GM23338 (cell line): ENCODE results near the gene RGS3. TPM values are rescaled to one million over a fixed set of nuclear protein-coding genes. Genes with fewer than 3 reads are reported as not detected.

Experiments
- ATAC-seq: fragments of 200-7000 bp; cut with Tn5 transposase; 3 replicates; pipeline ENCODE4 v1.9.1; 2020
- DNase-seq: peaks from one replicate; pipeline ENCODE4 v3.0.0-alpha.2; 2015; ENCODE audit warnings: low spot score
- H2AFZ ChIP-seq: fragments of 200-600 bp; sonication (generic); 2 replicates; pipeline ENCODE4 v1.8.0; 2016; ENCODE audit warnings: antibody characterized with exemption, mild to moderate bottlenecking, moderate library complexity
- H3F3A ChIP-seq: fragments of 200-600 bp; sonication (generic); replicated peaks from 2 replicates; pipeline ENCODE4 v1.8.0; 2017; ENCODE audit warnings: antibody characterized with exemption, mixed run types, low read depth
- H3K27ac ChIP-seq: fragments of 200-600 bp; sonication (generic); 2 replicates; pipeline ENCODE4 v1.6.1; 2016; ENCODE audit warnings: low read depth
- H3K27me3 ChIP-seq: fragments of 200-600 bp; sonication (generic); 2 replicates; pipeline ENCODE4 v1.8.0; 2016; ENCODE audit warnings: mild to moderate bottlenecking, mixed run types, moderate library complexity; ENCODE audit not compliant: insufficient read depth
- H3K36me3 ChIP-seq: fragments of 200-600 bp; sonication (generic); 2 replicates; pipeline ENCODE4 v1.8.0; 2016; ENCODE audit warnings: mild to moderate bottlenecking; ENCODE audit not compliant: insufficient read depth
- H3K4me1 ChIP-seq: fragments of 200-600 bp; sonication (generic); 2 replicates; pipeline ENCODE4 v1.8.0; 2016; ENCODE audit warnings: mild to moderate bottlenecking, moderate library complexity; ENCODE audit not compliant: insufficient read depth
- H3K4me2 ChIP-seq: fragments of 200-600 bp; sonication (generic); 2 replicates; pipeline ENCODE4 v1.7.1; 2017; ENCODE audit warnings: mixed run types
- H3K4me3 ChIP-seq: fragments of 200-600 bp; sonication (generic); 2 replicates; pipeline ENCODE4 v1.6.1; 2016; ENCODE audit warnings: mixed run types
- H3K79me2 ChIP-seq: fragments of 200-600 bp; sonication (generic); replicated peaks from 2 replicates; pipeline ENCODE4 v1.8.0; 2017; ENCODE audit warnings: mild to moderate bottlenecking; ENCODE audit not compliant: insufficient read depth
- H3K9me2 ChIP-seq: fragments of 200-600 bp; sonication (generic); 2 replicates; pipeline ENCODE4 v1.8.0; 2017; ENCODE audit not compliant: insufficient read depth
- H4K20me1 ChIP-seq: fragments of 200-600 bp; sonication (generic); replicated peaks from 2 replicates; pipeline ENCODE4 v1.8.0; 2017; ENCODE audit warnings: mild to moderate bottlenecking; ENCODE audit not compliant: insufficient read depth
- H3K27ac Mint-ChIP-seq: 2 replicates; pipeline ENCODE4 v1.8.0; 2020; ENCODE audit warnings: inconsistent platforms, mild to moderate bottlenecking, moderate library complexity, mixed read lengths
- H3K27me3 Mint-ChIP-seq: 3 replicates; pipeline ENCODE4 v1.8.0; 2022; ENCODE audit warnings: low read depth, mild to moderate bottlenecking, moderate library complexity, mixed read lengths, inconsistent platforms; ENCODE audit not compliant: insufficient read depth, poor library complexity
- H3K36me3 Mint-ChIP-seq: 3 replicates; pipeline ENCODE4 v1.8.0; 2021; ENCODE audit warnings: low read depth, mild to moderate bottlenecking, inconsistent platforms, moderate library complexity, mixed read lengths
- H3K4me1 Mint-ChIP-seq: 3 replicates; pipeline ENCODE4 v1.8.0; 2020; ENCODE audit warnings: mild to moderate bottlenecking, inconsistent platforms, mixed read lengths
- H3K4me3 Mint-ChIP-seq: 3 replicates; pipeline ENCODE4 v1.8.0; 2021; ENCODE audit warnings: moderate library complexity, mild to moderate bottlenecking, inconsistent platforms, mixed read lengths
- H3K9me3 Mint-ChIP-seq: 3 replicates; pipeline ENCODE4 v1.8.0; 2020; ENCODE audit warnings: moderate library complexity, mild to moderate bottlenecking, inconsistent platforms, mixed read lengths
- CREB1 ChIP-seq: fragments of 250-450 bp; sonication (Bioruptor Pico); IDR thresholded peaks from 2 replicates; pipeline ENCODE4 v1.5.0; 2020; ENCODE audit warnings: low read depth, mild to moderate bottlenecking, moderate library complexity
- ETS1 ChIP-seq: IDR thresholded peaks from 2 replicates; pipeline ENCODE4 v1.6.1; 2016; ENCODE audit warnings: antibody characterized with exemption
- EZH2 ChIP-seq: fragments of 200-600 bp; sonication (generic); IDR thresholded peaks from one replicate; pipeline ENCODE4 v1.8.0; 2017; ENCODE audit warnings: antibody characterized with exemption, mild to moderate bottlenecking, low read depth; ENCODE audit not compliant: unreplicated experiment
- EZH2phosphoT487 ChIP-seq: fragments of 200-600 bp; sonication (generic); IDR thresholded peaks from one replicate; pipeline ENCODE4 v1.8.1; 2018; ENCODE audit warnings: antibody characterized with exemption; ENCODE audit not compliant: unreplicated experiment
- JUNB ChIP-seq: IDR thresholded peaks from one replicate; pipeline ENCODE4 v1.6.1; 2016; ENCODE audit warnings: antibody characterized with exemption; ENCODE audit not compliant: unreplicated experiment
- NANOG ChIP-seq: IDR thresholded peaks from 2 replicates; pipeline ENCODE4 v1.6.1; 2016; ENCODE audit warnings: antibody characterized with exemption, borderline replicate concordance
- POLR2AphosphoS5 ChIP-seq: IDR thresholded peaks from 2 replicates; pipeline ENCODE4 v1.6.1; 2016; ENCODE audit warnings: antibody characterized with exemption, low read depth
- STAT1 ChIP-seq: IDR thresholded peaks from one replicate; pipeline ENCODE4 v1.6.1; 2016; ENCODE audit warnings: antibody characterized with exemption; ENCODE audit not compliant: unreplicated experiment
- ZNF114 ChIP-seq: fragments of 250-450 bp; sonication (Bioruptor Pico); IDR thresholded peaks from 2 replicates; pipeline ENCODE4 v1.5.0; 2020; ENCODE audit warnings: mild to moderate bottlenecking, moderate library complexity
- ZNF331 ChIP-seq: fragments of 250-450 bp; sonication (Bioruptor Pico); IDR thresholded peaks from 2 replicates; pipeline ENCODE4 v1.5.0; 2020; ENCODE audit warnings: low read depth, mild to moderate bottlenecking, moderate library complexity
- polyA plus RNA-seq: library from polyadenylated mRNA; unstranded; fragments of >200 nt; fragmentation: Nextera tagmentation; extraction: Ambion mirVana; gene quantifications from 2 replicates; pipeline ENCODE4 v1.2.1, GENCODE V29; 2016
- total RNA-seq: library from RNA; depleted of rRNA; stranded (reverse); fragments of >200 nt; shearing (Covaris generic); gene quantifications from 2 replicates; pipeline ENCODE4 v1.2.3, GENCODE V29; 2014
- TF ChIP-seq, protein P1 (sequence below), 2 experiments: fragments of 200-600 bp in 1 of 2; sonication (generic) in 1 of 2; conservative IDR thresholded peaks; 2 replicates each; pipeline versions ENCODE4 v1.5.1 to v1.6.1; 2016 to 2017; ENCODE audit warnings: antibody characterized with exemption in 2 of 2, low read depth in 2 of 2, mild to moderate bottlenecking in 2 of 2, moderate library complexity in 1 of 2
- TF ChIP-seq, protein P2 (sequence below): IDR thresholded peaks from one replicate; pipeline ENCODE4 v1.6.1; 2018; ENCODE audit warnings: antibody characterized with exemption; ENCODE audit not compliant: unreplicated experiment
- TF ChIP-seq, protein P3 (sequence below): fragments of 250-450 bp; sonication (Bioruptor Pico); IDR thresholded peaks from 2 replicates; pipeline ENCODE4 v1.5.0; 2020; ENCODE audit warnings: mild to moderate bottlenecking, moderate library complexity

The RGS3 gene
- total and polyA plus RNA-seq, 2 experiments from 2014 or later: 14.2 to 24.3 TPM

DNA sequence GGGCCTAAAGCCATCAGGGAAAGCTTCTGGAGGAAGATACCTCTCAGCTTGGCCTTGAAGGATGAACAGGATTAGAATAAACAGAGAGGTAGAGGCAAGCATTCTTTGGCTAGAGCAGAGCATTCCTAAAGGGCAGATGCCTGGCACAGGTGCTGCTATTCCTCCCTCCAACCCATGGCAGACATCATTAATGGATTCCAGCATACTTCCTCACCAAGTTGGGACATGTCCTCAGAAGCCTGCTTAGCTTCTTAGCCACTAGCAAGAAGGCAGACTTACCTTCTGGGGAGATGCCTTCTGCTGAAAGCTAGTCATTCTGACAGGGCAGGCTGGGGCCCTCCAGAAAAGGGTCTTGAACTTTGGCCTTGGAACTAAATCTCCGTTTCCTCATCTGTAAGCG is 122.0 kb downstream of the RGS3 start:
- H3K4me2 ChIP-seq: no peak overlapping the region
- H4K20me1 ChIP-seq: no peaks in the 10 kb centered on the region
- H3K4me1 ChIP-seq: no peaks in the 10 kb centered on the region
- no peaks in the 10 kb centered on the region for H3K79me2 ChIP-seq
- H3K27me3 ChIP-seq: no peaks in the 10 kb centered on the region
- Mint-ChIP-seq H3K27ac (no peak overlapping the region), H3K36me3 (peaks cover 5% of the 10 kb centered on the region; the same call in 1 of the 3 replicates), H3K4me1 (peaks cover 3% of the 10 kb centered on the region; the same call in 1 of the 3 replicates), H3K9me3 (no peaks in the 10 kb centered on the region), H3K27me3 (peaks cover 3% of the 10 kb centered on the region), H3K4me3 (no peak overlapping the region)
- H3F3A ChIP-seq: no peaks in the 10 kb centered on the region
- H3K4me3 ChIP-seq: no peak overlapping the region
- no peak overlapping the region for H3K27ac ChIP-seq
- no peak for TF ChIP-seq POLR2AphosphoS5
- TF ChIP-seq ETS1: no peak
- no peak for TF ChIP-seq CREB1 (CRISPR knock-in tag)
- TF ChIP-seq STAT1: no peak
- no peak for TF ChIP-seq EZH2
- TF ChIP-seq, protein P1, sequence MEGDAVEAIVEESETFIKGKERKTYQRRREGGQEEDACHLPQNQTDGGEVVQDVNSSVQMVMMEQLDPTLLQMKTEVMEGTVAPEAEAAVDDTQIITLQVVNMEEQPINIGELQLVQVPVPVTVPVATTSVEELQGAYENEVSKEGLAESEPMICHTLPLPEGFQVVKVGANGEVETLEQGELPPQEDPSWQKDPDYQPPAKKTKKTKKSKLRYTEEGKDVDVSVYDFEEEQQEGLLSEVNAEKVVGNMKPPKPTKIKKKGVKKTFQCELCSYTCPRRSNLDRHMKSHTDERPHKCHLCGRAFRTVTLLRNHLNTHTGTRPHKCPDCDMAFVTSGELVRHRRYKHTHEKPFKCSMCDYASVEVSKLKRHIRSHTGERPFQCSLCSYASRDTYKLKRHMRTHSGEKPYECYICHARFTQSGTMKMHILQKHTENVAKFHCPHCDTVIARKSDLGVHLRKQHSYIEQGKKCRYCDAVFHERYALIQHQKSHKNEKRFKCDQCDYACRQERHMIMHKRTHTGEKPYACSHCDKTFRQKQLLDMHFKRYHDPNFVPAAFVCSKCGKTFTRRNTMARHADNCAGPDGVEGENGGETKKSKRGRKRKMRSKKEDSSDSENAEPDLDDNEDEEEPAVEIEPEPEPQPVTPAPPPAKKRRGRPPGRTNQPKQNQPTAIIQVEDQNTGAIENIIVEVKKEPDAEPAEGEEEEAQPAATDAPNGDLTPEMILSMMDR (conservative IDR thresholded peaks at IDR 0.05; ENCODE audit: low read depth in 2 of 2): no peak
- no peak for TF ChIP-seq JUNB
- TF ChIP-seq, protein P2, sequence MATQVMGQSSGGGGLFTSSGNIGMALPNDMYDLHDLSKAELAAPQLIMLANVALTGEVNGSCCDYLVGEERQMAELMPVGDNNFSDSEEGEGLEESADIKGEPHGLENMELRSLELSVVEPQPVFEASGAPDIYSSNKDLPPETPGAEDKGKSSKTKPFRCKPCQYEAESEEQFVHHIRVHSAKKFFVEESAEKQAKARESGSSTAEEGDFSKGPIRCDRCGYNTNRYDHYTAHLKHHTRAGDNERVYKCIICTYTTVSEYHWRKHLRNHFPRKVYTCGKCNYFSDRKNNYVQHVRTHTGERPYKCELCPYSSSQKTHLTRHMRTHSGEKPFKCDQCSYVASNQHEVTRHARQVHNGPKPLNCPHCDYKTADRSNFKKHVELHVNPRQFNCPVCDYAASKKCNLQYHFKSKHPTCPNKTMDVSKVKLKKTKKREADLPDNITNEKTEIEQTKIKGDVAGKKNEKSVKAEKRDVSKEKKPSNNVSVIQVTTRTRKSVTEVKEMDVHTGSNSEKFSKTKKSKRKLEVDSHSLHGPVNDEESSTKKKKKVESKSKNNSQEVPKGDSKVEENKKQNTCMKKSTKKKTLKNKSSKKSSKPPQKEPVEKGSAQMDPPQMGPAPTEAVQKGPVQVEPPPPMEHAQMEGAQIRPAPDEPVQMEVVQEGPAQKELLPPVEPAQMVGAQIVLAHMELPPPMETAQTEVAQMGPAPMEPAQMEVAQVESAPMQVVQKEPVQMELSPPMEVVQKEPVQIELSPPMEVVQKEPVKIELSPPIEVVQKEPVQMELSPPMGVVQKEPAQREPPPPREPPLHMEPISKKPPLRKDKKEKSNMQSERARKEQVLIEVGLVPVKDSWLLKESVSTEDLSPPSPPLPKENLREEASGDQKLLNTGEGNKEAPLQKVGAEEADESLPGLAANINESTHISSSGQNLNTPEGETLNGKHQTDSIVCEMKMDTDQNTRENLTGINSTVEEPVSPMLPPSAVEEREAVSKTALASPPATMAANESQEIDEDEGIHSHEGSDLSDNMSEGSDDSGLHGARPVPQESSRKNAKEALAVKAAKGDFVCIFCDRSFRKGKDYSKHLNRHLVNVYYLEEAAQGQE: no peak
- no peak for TF ChIP-seq ZNF114 (CRISPR knock-in tag)
- TF ChIP-seq, protein P3, sequence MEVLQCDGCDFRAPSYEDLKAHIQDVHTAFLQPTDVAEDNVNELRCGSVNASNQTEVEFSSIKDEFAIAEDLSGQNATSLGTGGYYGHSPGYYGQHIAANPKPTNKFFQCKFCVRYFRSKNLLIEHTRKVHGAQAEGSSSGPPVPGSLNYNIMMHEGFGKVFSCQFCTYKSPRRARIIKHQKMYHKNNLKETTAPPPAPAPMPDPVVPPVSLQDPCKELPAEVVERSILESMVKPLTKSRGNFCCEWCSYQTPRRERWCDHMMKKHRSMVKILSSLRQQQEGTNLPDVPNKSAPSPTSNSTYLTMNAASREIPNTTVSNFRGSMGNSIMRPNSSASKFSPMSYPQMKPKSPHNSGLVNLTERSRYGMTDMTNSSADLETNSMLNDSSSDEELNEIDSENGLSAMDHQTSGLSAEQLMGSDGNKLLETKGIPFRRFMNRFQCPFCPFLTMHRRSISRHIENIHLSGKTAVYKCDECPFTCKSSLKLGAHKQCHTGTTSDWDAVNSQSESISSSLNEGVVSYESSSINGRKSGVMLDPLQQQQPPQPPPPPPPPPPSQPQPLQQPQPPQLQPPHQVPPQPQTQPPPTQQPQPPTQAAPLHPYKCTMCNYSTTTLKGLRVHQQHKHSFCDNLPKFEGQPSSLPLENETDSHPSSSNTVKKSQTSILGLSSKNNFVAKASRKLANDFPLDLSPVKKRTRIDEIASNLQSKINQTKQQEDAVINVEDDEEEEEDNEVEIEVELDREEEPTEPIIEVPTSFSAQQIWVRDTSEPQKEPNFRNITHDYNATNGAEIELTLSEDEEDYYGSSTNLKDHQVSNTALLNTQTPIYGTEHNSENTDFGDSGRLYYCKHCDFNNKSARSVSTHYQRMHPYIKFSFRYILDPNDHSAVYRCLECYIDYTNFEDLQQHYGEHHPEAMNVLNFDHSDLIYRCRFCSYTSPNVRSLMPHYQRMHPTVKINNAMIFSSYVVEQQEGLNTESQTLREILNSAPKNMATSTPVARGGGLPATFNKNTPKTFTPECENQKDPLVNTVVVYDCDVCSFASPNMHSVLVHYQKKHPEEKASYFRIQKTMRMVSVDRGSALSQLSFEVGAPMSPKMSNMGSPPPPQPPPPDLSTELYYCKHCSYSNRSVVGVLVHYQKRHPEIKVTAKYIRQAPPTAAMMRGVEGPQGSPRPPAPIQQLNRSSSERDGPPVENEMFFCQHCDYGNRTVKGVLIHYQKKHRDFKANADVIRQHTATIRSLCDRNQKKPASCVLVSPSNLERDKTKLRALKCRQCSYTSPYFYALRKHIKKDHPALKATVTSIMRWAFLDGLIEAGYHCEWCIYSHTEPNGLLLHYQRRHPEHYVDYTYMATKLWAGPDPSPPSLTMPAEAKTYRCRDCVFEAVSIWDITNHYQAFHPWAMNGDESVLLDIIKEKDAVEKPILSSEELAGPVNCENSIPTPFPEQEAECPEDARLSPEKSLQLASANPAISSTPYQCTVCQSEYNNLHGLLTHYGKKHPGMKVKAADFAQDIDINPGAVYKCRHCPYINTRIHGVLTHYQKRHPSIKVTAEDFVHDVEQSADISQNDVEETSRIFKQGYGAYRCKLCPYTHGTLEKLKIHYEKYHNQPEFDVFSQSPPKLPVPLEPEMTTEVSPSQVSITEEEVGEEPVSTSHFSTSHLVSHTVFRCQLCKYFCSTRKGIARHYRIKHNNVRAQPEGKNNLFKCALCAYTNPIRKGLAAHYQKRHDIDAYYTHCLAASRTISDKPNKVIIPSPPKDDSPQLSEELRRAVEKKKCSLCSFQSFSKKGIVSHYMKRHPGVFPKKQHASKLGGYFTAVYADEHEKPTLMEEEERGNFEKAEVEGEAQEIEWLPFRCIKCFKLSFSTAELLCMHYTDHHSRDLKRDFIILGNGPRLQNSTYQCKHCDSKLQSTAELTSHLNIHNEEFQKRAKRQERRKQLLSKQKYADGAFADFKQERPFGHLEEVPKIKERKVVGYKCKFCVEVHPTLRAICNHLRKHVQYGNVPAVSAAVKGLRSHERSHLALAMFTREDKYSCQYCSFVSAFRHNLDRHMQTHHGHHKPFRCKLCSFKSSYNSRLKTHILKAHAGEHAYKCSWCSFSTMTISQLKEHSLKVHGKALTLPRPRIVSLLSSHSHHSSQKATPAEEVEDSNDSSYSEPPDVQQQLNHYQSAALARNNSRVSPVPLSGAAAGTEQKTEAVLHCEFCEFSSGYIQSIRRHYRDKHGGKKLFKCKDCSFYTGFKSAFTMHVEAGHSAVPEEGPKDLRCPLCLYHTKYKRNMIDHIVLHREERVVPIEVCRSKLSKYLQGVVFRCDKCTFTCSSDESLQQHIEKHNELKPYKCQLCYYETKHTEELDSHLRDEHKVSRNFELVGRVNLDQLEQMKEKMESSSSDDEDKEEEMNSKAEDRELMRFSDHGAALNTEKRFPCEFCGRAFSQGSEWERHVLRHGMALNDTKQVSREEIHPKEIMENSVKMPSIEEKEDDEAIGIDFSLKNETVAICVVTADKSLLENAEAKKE: no peak
- TF ChIP-seq NANOG: no peak
- TF ChIP-seq ZNF331 (CRISPR knock-in tag): no peak
- TF ChIP-seq EZH2phosphoT487: no peak
- no peaks in the 10 kb centered on the region for H3K9me2 ChIP-seq
- no peaks in the 10 kb centered on the region for H3K36me3 ChIP-seq
- DNase-seq (no peak), ATAC-seq (no peak)
- no peak overlapping the region for H2AFZ ChIP-seq
